HG03135 (cell line): ENCODE results near the gene COL5A1.
"Not testable (repeated sequence)": the region's sequence is repeated elsewhere in the genome, so short reads cannot be mapped to it uniquely, and the experiment has no call there.

ENCODE experiments used
- ATAC-seq: cut with Tn5 transposase; IDR thresholded peaks from one replicate; pipeline ENCODE4 v1.9.1; 2021; ENCODE audit warnings: mild to moderate bottlenecking, moderate library complexity; ENCODE audit not compliant: unreplicated experiment

COL5A1 gene

DNA sequence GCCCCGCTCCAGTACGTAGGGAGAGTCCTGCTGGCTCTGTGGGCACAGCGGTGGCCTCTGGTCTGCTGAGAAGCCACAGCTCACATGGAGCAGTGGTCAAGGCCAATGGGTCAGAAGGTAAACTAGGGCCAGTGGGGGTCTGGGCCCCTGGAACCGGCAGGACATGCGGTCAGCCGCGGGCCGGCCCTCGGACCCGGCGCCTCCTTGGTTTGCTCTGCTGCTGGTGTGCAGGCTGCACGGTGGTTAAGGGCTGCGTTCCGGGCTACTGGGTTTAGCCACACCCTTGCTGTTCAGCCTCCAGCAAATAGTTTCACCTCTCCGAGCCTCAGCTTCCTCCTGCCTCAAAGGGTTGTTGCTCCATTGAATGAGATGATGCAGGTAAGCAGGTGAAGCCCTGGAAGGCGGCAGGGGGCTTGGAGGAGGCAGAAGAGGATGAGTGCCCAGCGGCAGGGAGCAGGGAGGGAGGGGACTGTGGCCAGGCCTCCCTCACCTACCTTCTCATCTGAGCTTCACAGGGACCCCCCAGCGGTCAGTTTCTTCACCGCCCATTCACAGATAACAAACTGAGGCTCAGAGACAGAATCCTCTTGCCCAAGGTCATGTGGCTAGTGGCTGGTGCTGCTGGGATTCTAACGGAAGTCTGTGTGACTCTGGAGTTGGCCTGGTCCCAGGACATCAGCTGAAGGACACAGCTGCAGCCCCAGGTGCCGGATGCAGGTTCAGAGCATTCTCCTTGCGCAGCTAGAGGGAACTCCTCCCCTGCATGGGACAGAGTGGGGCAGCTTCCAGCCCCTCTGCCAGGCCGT is 3.7 kb upstream of the COL5A1 start:
- ATAC-seq: no peak

DNA sequence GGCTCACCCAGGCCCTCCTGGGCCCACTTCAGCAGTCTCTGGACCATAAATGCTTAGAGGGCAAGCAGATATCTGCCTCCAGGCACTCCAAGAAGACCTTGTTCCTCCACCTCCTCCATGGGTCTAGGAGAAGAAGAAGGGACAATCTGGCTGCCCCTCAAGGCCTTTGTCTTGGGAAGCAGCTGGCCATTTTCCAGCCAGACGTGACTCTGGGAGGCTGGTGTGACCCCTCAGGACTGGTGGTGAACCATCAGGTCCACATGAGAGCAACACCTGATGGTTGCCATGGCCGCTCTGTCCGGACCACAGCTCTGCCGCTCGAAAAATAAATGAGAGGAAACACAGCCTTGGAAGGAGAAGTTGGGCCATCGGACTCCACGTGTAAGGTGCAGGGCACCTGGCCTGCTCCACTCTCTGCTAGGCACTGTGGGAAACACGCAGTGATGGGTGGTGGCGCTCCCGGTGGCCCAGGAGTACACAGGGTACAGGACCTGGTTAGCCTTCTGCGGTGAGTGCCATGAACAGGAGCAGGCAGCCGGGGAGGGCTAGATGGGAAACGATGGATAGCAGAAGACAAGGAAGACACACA is 3.0 kb upstream of the COL5A1 start:
- no peak for ATAC-seq

DNA sequence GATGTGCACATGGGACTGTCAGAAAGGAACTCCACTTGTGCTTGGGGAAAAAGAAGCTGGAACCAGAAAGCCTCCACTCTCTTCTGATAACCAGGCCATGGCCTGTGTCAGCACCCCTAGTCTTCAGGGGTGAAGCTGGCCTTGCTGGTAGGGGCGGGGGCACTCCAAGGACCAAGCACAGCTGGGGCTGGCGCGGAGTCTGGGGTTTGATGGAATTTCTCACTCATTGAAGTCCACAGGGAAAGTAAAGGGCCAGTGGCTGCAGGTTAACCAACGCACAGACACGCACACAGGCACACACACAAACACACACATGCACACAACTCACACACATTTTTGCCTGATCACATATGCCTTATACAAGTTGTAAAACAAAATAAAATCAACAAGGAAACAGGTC is 1.6 kb upstream of the COL5A1 start:
- ATAC-seq: no peak

DNA sequence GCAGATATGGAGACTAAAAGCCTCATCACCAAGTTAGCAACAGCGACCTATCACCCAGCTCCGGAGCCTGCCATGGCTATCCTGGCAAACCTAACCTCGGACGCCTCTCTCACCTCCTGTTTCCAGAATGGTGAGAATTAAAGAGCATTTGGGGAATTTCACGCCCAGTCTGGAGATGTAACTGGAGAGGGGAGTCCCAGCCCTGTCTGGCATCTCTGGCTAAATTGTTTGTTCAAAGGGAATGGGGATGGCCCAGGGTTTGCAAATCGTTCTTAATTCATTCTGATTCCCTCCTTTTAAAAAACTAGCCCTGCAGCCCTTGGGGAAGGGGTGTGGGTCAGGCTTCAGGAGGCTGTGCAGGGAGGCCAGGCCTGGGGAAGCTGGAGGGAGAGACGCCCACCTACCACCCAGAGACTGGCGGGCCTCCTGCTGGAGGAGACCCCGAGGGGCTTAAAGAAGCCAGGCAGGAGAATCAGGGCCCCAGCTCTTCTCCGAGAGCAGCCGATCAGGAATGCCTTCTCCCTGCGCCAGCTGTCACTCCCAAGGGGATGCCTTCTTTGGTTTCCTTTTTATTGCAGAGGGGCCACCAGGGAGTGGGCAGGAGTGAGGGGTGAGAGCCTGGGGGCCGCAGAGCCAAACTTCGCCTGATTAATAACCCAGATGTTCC is 964 bp upstream of the COL5A1 start:
- no peak for ATAC-seq

DNA sequence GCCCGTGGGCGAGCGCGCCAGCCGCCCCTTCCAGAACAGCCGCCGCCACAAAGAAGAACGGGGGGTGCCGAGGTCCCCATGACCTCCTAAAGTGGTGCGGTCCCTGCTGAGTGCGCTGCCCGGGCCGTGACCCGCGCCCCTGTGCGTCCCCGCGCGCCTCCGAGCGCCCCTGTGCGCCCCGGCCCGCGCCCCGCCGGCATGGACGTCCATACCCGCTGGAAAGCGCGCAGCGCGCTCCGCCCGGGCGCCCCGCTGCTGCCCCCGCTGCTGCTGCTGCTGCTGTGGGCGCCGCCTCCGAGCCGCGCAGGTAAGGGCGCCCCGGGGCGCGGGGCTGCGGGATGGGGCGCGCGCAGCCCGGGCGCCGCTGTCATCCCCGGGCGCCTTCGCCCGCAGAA is 384 bp downstream of the COL5A1 start:
- ATAC-seq: no peak

DNA sequence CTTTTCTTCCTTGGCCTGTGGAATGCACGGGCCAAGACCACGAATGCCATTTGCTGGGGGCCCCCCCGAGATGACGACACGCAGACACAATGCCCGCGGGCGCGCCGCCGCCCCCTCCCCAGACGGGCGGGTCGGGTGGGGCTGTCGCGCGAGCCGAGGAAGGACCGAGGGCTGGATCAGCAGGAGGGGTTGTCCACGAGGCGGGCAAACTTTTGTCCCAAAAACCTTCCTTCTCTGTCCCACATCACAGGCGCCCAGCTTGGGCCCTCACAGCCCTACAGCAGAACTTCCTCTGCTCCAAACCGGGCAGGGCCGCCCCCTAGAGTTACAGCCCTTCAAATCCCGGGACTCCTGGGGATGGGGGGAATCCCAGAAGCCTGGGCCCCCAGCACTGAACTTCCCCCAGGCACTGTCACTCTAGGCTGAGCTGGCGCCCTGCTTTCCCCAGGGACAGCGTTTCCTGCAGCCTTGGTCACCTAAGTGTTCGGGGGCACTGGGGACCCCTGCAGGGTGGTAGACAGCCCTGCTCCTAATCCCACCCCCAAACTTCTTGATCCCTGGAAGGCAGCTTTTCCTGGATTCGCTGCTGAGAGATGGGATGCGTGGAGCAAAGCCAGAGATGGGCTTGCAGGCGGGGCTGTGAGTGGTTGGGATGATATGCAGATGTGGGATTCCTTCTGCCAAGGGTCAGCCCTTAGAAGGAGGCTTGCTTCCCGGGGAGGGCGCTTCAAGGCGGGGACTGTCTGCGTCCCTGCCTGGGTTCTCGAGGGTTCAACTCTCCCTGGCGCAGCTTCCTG is 980 bp downstream of the COL5A1 start:
- ATAC-seq: no peak

DNA sequence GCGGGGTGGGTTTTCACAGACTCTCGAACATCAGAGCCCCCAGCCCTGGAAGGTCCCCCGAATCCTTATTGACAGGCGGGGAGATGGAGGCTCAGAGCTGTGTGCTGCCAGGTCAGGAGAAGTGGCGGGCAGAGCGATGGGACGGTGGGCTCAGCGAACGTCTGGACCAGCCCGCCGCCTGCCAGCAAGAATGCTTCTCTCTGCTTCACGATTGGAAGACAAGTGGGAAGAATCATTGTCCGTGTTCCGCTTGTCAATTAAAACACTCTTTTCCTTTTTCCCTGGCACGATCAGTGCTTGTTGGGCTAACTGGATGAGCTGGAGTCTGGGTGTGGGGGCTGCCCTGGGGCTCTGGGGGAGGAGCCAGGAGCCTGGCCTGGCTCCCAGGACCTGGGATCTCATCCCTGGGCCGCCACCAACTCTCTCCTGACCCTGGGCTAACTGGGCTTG is 1.6 kb downstream of the COL5A1 start:
- no peak for ATAC-seq

DNA sequence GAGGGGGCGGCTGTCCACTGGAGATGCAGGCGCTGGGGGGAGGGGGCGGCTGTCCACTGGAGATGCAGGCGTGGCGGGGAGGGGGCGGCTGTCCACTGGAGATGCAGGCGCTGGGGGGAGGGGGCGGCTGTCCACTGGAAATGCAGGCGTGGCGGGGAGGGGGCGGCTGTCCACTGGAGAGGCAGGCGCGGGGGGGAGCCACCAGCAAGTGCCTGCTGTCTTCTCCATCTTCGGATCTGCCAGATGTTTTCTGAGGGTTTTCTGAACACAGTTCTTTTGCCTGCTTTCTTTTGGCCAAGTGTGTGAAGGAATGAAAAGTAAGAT is 2.8 kb downstream of the COL5A1 start:
- not testable (repeated sequence) for ATAC-seq

DNA sequence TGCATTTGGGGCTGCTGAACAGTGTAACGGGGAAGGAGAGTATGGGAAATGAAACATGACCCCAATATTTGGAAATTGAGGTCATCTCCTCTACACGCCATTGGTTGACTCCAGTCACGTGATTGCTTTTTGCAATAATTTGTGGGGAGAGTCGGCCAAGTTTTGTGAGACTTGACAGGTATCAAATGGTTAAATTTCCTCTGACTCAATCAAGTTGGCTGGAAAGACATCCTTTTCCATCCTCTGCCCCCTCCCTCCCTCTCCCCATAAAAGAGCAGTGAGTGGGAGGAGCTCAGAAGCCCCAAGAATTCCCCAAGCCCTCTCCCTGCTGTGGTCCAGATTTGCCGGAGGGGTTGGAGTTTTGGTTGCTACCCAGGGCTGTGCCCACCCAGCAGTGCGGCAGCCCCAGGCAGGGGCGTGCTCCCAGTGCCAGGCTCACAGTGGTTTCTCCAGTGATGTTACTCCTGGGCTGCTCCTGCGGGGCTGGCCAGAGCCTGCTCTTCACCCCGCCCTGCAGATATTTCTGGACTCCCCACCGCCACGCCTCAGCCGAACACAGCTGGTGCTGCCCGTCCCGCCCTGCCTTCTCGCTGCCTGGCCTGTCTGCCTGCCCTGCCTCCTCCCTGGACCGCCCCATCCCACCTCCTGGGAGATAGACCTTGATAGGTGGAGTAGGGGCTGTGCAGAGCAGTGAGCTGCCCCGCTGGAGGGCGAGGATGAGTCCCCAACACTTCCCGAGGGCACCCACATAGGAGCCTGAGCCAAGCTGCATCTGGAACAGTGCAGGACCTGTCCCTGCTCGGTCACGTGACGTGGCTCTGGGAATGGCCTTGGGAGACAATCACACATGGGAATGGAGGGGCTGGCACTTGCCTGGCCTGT is 3.4 kb downstream of the COL5A1 start:
- ATAC-seq: no peak

DNA sequence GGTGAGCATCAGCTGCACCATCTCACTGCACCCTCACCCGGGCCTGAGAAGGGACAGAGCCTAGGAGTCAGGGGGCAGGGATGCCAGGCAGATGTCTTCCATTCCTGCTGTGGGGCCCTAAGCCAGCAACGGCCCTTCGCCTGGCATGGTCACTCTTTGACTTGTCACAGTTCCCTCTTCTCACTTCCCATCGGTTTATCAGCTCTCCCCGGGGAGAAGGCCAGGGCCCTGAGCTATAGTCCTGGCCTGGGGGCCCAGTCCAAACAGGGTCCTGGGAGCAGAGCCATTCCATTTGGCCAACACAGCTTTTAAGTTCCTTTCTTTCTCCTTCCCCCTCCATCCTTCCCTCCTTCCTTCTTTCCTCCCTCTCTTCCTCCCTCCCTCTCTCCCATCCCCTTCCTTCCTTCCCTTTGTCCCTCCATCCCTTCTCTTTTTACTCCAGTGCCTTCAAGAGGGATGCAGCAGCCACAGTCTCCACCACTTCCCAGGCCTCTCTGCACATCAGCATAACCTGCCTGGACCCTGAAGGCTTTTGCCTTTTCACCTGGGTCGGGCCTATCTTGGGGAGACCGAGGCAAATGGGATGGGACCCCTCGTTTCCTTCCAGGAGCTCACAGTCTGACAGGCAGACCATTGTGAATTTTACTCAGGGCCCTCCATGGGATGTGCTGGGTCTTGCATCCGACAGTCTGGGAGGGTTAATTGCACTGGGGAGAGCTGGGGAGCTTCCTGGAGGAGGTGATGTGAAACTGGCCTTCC is 4.2 kb downstream of the COL5A1 start:
- no peak for ATAC-seq

DNA sequence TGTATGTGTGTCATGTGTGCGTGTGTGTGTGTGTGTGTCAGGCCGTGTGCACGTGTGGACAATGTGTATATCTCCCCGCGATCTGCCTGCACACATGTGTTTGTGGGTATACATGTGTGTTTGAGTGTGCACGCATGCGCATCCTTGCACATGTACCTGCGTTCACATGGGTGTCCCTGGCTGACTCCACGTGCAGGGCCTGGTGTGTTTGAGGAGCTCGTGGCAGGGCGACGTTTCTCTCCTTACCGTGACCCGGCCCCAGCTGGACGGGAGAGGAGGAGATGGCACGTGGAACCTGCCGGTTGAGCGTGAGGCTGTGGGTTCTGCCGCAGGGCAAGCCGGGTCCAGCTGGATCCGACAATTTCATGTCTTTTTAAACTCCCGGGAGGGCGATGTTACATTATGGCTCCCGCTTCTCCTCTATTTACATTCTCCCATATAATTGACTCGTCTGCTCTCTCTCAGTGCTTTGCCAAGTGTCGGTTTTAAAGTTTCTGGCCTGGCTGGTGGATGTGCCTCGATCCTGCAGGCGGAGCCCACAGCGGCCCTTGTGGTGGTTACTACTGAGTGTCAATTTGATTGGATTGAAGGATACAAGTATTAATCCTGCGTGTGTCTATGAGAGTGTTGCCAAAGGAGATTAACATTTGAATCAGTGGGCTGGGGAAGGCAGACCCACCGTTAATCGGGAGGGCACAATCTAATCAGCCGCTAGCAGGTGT is 5.9 kb downstream of the COL5A1 start:
- no peak for ATAC-seq

DNA sequence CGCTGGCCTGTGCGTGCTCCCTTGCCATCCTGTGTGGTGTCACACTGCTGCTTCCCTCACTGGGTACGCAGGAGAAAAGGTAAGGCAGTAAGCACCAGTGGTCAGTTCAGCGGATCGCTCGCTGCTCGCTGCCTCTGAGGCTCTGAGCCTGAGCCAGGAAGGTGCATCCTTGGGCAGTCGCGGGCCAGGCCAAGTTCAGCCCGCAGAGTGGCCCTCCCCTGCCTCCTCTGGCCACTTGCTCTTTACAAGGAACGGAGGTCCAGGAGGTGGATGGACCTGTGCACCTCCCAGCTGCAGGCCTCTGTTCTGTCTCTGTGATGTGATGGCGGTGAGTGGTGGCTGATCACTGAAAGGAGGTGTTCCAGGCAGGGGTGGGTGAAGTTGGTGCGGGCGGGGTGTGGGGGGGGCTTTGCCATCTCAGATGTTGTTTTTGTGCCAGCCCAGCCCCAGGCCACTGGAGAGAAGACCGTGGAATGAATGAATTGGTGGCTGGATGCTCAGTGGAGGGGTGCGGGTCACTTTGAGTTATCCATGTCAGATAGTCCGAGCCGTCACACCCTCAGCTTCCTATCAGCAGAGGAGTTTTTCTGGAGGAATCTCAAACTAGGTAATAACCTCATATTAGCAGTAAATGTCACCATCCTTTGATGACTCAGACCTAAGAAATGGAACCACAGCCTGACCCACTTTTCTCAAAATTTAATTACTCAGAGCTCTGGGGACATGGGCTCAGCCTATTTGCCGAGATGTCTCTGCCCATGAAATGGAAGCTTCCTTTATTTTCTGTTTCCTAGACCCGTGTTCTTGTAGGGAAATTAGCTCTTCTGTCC is 7.3 kb downstream of the COL5A1 start:
- no peak for ATAC-seq

DNA sequence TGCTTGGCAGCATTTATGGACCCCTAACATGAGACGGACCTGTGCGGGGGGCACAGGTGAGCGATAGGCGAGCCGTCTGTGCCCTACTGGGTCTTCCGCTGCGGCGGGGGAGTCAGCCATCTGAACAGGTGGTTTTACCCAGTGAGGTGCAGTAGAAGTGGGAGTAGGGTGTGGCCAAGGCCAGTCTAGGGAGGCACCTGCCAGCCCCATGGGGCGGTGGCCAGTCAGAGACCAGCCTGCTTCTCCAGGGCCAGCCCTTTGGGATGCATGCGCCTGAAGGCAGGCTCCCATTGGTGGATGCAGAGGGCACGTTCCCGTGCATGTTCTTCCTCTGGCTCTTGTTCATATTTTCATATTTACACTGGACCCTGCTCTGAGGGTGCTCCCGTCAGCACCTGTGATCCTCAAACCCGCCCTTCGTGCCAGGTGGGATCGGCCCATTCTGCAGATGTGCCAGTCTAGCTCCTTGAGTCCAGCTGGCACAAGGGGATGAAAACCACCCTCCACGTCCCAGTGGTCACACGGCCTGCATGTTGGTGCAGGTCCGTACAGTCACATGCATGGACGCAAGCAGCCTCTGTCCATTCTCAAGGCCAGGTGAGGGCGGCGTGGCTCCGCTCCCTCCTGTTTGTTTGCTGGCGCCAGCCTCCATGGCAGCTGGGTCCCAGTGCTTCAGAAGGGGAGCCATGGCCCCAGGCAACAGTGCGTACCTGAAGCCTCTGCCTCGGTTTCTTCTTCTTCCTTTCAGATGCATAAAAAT is 9.0 kb downstream of the COL5A1 start:
- ATAC-seq: no peak

DNA sequence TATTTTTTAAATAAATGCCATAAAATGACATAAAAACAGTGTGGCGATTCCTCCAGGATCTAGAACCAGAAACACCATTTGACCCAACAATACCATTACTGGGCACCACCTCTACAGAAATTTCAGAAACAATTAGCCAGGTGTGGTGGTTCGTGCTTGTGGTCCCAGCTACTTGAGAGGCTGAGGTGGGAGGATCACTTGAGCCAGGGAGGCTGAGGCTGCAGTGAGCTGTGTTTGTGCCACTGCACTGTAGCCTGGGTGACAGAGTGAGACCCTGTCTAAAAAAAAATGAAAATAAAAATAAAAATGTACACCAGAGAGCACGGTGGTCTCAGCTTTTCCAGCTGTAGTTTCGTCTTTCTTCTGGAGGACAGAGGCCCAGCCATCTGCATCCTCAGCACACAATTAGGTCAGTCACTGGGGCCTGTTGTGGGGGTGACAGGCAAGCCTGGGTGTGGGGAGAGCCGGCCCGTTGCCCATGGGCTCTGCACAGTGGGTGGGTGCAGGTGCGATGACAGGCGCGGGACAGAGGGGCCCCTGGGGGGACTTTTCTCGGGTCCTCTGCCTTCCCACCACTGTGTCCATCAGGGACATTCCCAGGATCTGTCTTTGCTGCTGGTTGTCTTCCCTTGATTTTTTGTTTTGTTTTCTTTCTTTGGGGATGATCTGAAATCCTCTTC is 9.8 kb downstream of the COL5A1 start:
- ATAC-seq: no peak

DNA sequence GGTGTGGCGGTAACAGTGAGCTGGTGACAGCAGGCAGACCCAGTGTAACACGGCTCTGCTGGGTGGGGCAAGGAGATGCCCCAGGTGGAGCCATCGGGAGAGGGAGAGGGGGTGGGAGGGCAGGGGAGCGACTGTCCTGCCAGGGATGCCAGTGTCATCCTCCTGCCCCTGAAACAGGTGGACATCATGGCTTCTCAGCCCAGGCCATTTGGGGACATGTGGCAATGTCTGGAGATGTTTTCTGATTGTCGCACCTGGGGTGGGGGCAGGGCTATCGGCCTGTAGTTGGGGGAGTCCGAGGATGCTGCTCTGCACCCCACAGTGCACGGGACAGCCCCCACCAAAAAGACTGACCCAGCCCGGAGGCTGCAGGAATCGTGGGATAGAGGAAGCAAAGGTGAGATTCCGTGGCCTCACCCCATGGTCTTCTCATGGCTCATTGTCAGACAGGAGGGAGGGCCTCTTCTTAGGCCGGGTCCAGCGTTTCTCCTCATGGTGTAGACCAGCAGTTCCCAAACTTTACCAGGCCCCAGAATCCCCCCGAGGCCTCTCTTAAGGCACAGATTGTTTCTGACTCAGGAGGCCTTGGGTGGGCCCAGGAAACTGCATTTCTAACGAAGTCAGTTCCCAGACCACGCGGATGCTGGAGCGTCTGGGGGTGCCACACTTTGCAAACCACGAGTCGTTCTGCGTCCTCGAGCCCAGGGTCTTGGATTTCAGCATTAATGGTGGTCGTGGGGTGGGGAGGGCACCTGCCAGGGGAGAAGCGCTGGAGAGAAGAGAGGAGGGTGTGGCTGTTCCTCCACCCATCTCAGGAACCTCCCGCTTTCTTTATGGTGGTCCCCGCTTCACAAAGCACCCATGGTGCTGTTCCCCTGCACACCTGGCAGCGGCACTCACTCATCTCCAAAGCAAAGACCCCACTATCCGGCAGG is 11.0 kb downstream of the COL5A1 start:
- no peak for ATAC-seq
